Colonic mucosa (tissue), 4 donors: ENCODE results near the gene ZNF248. TPM values are rescaled to one million over a fixed set of nuclear protein-coding genes. Genes with fewer than 3 reads are reported as not detected.

Experiments used
- DNase-seq: peaks from one replicate; pipeline ENCODE4 v3.0.0-alpha.2; 2020
- H3K27ac ChIP-seq: fragments of 200-600 bp; one replicate; pipeline ENCODE4 v1.8.0; 2021
- H3K27me3 ChIP-seq: fragments of 200-600 bp; one replicate; pipeline ENCODE4 v1.8.0; 2021
- H3K36me3 ChIP-seq: fragments of 200-600 bp; one replicate; pipeline ENCODE4 v1.8.0; 2021
- H3K4me1 ChIP-seq: fragments of 200-600 bp; one replicate; pipeline ENCODE4 v1.8.0; 2021; ENCODE audit warnings: mild to moderate bottlenecking
- H3K4me3 ChIP-seq: fragments of 200-600 bp; one replicate; pipeline ENCODE4 v1.8.0; 2021
- H3K9ac ChIP-seq, 2 donors: one replicate each; pipeline ENCODE4 v1.7.0; 2013; ENCODE audit warnings: control low read depth in 2 of 2, low read depth in 2 of 2, low read length in 2 of 2
- H3K9me3 ChIP-seq: fragments of 200-600 bp; one replicate; pipeline ENCODE4 v1.8.0; 2021
- intact Hi-C: fragments of 100-400 bp; cut with DNase I; formaldehyde crosslinking; loops from one replicate; pipeline ENCODE4 v1.14.1; 2022
- total RNA-seq, 2 donors: library from RNA; stranded (reverse); fragmentation: NEBNext Ultra II Directional in 1 of 2; extraction: Animal tissue kit (Norgen Biotek cat#: 25700) in 1 of 2; gene quantifications; one replicate each; pipeline ENCODE4 v1.2.1, GENCODE V29; 2021
- TF ChIP-seq, protein P1 (sequence below): fragments of 200-600 bp; IDR thresholded peaks from one replicate; pipeline ENCODE4 v1.8.0; 2022; ENCODE audit warnings: antibody characterized with exemption, mild to moderate bottlenecking
- donor health status: healthy.
- donor health status: DM: no; HTN: no; CAD: no.
- donor health status: DM: no; HTN: no; CAD: no.

ZNF248 gene
- total RNA-seq, 2 donors from 2014 or later: 7.5 to 8.2 TPM

DNA sequence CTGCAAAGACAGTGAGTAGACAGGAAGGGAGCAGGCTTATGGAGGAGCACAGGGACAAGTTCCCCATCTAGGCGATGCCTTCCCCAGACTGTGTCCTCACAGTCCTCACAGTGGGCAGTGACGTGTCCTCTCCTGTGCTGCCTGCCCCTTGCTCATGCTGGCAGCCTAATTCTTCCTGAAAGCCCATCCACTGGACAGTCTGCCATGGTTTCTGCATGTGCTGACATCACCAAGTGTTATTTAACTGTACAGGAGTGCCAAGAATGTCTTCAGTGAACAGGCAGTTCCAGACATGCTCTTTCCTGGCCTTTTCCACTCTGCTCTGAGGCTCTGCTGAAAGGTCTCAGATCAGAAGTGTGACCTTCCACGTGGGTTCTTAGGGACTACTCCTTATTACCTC lies 54.1 kb downstream of the ZNF248 start:
- no peak overlapping the region for H3K27ac ChIP-seq
- H3K9me3 ChIP-seq: no peaks in the 10 kb centered on the region
- H3K36me3 ChIP-seq: no peaks in the 10 kb centered on the region
- TF ChIP-seq, protein P1, sequence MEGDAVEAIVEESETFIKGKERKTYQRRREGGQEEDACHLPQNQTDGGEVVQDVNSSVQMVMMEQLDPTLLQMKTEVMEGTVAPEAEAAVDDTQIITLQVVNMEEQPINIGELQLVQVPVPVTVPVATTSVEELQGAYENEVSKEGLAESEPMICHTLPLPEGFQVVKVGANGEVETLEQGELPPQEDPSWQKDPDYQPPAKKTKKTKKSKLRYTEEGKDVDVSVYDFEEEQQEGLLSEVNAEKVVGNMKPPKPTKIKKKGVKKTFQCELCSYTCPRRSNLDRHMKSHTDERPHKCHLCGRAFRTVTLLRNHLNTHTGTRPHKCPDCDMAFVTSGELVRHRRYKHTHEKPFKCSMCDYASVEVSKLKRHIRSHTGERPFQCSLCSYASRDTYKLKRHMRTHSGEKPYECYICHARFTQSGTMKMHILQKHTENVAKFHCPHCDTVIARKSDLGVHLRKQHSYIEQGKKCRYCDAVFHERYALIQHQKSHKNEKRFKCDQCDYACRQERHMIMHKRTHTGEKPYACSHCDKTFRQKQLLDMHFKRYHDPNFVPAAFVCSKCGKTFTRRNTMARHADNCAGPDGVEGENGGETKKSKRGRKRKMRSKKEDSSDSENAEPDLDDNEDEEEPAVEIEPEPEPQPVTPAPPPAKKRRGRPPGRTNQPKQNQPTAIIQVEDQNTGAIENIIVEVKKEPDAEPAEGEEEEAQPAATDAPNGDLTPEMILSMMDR: no peak
- H3K27me3 ChIP-seq: no peaks in the 10 kb centered on the region
- intact Hi-C loops: no loop called here
- no peaks in the 10 kb centered on the region for H3K4me1 ChIP-seq
- H3K4me3 ChIP-seq: no peak overlapping the region
- H3K9ac ChIP-seq: no peak overlapping the region
- no peak for DNase-seq

DNA sequence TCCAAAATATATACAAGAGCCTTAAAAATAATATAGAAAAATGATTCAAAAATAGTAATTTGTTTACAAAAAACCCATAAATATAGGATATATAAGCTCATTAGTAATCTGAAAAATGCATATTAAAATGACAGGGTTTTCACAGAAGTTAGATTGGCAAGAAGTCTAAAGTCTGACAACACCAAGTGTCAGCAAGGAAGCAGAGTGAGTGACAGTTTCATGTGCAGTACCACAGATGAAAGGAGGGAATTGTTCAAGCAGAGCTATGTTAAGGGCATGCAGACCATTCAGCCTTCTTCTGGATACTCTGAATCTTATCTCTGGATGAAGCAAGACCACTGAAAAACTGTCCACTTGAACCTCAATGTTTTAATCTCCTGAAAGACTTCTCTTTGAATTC lies 55.9 kb downstream of the ZNF248 start:
- H3K4me3 ChIP-seq: no peak overlapping the region
- H3K4me1 ChIP-seq: no peaks in the 10 kb centered on the region
- TF ChIP-seq, protein P1: no peak
- H3K9me3 ChIP-seq: no peaks in the 10 kb centered on the region
- H3K9ac ChIP-seq: no peak overlapping the region
- H3K27ac ChIP-seq: no peak overlapping the region
- no peaks in the 10 kb centered on the region for H3K27me3 ChIP-seq
- no peaks in the 10 kb centered on the region for H3K36me3 ChIP-seq
- DNase-seq: no peak
- intact Hi-C loops: no loop called here

DNA sequence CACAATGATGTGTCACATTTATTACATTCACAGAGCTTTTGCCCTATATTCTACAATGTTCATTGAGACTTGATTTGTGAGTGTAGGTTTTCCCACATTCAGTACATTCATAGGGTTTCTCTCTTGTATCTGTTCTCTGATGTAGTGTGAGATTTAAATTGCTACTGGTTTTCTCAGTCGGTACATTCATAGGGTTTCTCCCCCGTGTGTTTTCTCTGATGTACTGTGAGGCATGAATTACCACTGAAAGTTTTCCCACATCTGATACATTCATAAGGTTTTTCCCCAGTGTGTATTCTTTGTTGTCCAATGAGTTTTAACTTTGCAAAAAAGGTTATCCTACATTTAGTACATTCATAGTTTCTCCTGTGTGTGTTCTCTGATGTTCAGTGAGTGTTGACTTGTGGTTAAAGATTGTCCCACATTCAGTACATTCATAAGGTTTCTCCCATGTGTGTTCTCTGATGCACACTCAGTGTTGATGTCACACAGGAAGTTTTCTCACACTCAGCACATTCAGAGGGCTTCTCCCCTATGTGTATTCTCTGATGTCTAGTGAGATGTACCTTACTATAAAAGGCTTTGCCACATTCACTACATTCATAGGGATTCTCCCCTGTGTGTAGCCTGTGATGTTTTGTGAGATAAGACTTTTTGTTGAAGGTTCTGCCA lies 63.0 kb downstream of the ZNF248 start:
- Histone ChIP-seq H3K27me3 (no peaks in the 10 kb centered on the region), H3K27ac (no peak overlapping the region), H3K36me3 (no peaks in the 10 kb centered on the region), H3K9ac (no peak overlapping the region), H3K4me3 (no peak overlapping the region), H3K9me3 (no peaks in the 10 kb centered on the region), H3K4me1 (no peaks in the 10 kb centered on the region)
- TF ChIP-seq, protein P1: no peak
- intact Hi-C loops: no loop called here
- DNase-seq: no peak

DNA sequence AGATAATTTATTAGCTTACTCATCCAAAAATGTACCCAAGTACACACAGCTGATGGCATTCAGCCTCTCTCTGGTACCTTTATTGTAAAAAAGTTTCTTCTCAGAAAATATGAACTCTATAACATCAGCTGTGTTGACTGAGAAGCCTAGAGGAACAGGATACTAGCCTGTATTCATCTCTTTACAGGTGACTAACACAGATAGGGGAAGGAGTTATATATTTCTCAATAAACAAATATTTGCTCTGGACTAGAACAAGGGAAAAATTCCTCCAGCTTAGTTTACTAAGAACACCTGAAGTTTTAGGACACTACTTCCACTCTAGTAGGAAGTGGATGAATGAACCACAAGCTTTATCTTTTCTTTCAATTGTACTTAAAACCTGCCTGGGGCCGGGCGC lies 67.8 kb downstream of the ZNF248 start:
- intact Hi-C loops: no loop called here
- TF ChIP-seq, protein P1: no peak

DNA sequence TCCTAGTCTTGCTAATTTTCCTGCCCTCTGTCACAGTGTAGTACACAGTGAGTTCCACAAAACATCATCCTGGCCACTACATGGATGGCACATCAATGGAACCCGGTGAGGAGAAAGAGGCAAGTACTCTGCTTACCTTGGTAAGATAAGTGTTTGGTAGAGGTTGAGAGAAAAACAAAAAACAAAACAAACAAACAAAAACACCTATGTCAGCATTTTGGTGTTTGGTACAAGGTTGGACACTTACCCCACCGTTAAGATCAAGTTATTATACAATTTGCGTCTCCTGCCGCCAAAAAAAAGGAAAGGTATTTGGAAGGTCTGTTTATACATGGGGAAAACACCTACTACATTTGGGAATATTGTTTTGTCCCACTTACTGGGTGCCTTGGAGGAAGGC lies 72.7 kb downstream of the ZNF248 start:
- Histone ChIP-seq H3K27ac (no peak overlapping the region), H3K27me3 (no peaks in the 10 kb centered on the region), H3K36me3 (no peaks in the 10 kb centered on the region), H3K4me1 (no peaks in the 10 kb centered on the region), H3K4me3 (no peak overlapping the region), H3K9ac (no peak overlapping the region), H3K9me3 (no peaks in the 10 kb centered on the region)
- DNase-seq: no peak
- intact Hi-C loops: no loop called here
- TF ChIP-seq, protein P1: no peak

More for the DNA sequence above, 67.8 kb downstream of the ZNF248 start:
- Histone ChIP-seq H3K4me1 (no peaks in the 10 kb centered on the region), H3K9me3 (no peaks in the 10 kb centered on the region), H3K27me3 (no peaks in the 10 kb centered on the region), H3K27ac (no peak overlapping the region), H3K9ac (no peak overlapping the region), H3K36me3 (no peaks in the 10 kb centered on the region), H3K4me3 (no peak overlapping the region)
- no peak for DNase-seq
